Ishikawa (cell line): ENCODE data around the gene FAM81A.

Experiments used
- CEBPB ChIP-seq: IDR thresholded peaks from 2 replicates; pipeline ENCODE4 v1.6.1; 2012
- CREB1 ChIP-seq: IDR thresholded peaks from 2 replicates; pipeline ENCODE4 v1.6.1; 2012; ENCODE audit warnings: low read depth
- EGR1 ChIP-seq: IDR thresholded peaks from 2 replicates; pipeline ENCODE4 v1.6.1; 2012
- EP300 ChIP-seq: IDR thresholded peaks from 2 replicates; pipeline ENCODE4 v1.6.1; 2012; ENCODE audit warnings: borderline replicate concordance
- FOXM1 ChIP-seq: IDR thresholded peaks from 2 replicates; pipeline ENCODE4 v1.6.1; 2012; ENCODE audit warnings: low read depth, borderline replicate concordance
- NFIC ChIP-seq: IDR thresholded peaks from 2 replicates; pipeline ENCODE4 v1.6.1; 2012
- RAD21 ChIP-seq: IDR thresholded peaks from 2 replicates; pipeline ENCODE4 v1.6.1; 2012; ENCODE audit warnings: low read depth
- TAF1 ChIP-seq: IDR thresholded peaks from 2 replicates; pipeline ENCODE4 v1.6.1; 2012; ENCODE audit warnings: low read depth, mild to moderate bottlenecking
- TCF12 ChIP-seq: IDR thresholded peaks from 2 replicates; pipeline ENCODE4 v1.6.1; 2012; ENCODE audit warnings: low read depth
- TEAD4 ChIP-seq: IDR thresholded peaks from 2 replicates; pipeline ENCODE4 v1.6.1; 2012
- YY1 ChIP-seq: IDR thresholded peaks from 2 replicates; pipeline ENCODE4 v1.6.1; 2012; ENCODE audit warnings: low read depth
- ZBTB7A ChIP-seq: IDR thresholded peaks from 2 replicates; pipeline ENCODE4 v1.6.1; 2012; ENCODE audit warnings: low read depth
- TF ChIP-seq, protein P1 (sequence below): IDR thresholded peaks from 2 replicates; pipeline ENCODE4 v1.6.1; 2012; ENCODE audit warnings: low read depth, mild to moderate bottlenecking
- TF ChIP-seq, protein P2 (sequence below): IDR thresholded peaks from 2 replicates; pipeline ENCODE4 v1.6.1; 2012
- TF ChIP-seq, protein P3 (sequence below): IDR thresholded peaks from 2 replicates; pipeline ENCODE4 v1.6.1; 2012

Gene FAM81A

DNA sequence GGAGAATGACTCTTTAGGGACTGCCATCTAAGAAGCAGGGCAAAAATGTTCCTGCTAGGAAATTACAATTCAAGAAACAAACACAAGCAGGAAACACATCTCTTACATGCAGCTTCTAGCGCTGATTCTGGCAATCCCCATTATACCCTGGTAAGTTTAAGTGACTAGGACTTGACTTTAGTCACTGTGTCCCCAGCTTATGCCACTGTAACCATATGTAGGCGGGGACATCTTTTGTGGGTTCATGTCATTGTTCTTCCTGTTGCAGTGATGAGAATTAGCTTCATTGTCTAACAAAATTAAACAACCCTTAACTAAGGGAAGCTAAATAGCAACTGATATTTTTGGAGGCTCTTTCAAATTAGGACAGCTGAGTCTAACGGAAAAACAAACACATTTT, 17.9 kb upstream of the FAM81A start:
- no peak for TF ChIP-seq ZBTB7A
- no peak for TF ChIP-seq EGR1
- no peak for TF ChIP-seq CREB1
- no peak for TF ChIP-seq NFIC
- TF ChIP-seq TCF12: no peak
- TF ChIP-seq, protein P1, sequence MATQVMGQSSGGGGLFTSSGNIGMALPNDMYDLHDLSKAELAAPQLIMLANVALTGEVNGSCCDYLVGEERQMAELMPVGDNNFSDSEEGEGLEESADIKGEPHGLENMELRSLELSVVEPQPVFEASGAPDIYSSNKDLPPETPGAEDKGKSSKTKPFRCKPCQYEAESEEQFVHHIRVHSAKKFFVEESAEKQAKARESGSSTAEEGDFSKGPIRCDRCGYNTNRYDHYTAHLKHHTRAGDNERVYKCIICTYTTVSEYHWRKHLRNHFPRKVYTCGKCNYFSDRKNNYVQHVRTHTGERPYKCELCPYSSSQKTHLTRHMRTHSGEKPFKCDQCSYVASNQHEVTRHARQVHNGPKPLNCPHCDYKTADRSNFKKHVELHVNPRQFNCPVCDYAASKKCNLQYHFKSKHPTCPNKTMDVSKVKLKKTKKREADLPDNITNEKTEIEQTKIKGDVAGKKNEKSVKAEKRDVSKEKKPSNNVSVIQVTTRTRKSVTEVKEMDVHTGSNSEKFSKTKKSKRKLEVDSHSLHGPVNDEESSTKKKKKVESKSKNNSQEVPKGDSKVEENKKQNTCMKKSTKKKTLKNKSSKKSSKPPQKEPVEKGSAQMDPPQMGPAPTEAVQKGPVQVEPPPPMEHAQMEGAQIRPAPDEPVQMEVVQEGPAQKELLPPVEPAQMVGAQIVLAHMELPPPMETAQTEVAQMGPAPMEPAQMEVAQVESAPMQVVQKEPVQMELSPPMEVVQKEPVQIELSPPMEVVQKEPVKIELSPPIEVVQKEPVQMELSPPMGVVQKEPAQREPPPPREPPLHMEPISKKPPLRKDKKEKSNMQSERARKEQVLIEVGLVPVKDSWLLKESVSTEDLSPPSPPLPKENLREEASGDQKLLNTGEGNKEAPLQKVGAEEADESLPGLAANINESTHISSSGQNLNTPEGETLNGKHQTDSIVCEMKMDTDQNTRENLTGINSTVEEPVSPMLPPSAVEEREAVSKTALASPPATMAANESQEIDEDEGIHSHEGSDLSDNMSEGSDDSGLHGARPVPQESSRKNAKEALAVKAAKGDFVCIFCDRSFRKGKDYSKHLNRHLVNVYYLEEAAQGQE: 0 out of 2 replicates have a peak, but pooled peaks have one; percentile 10

DNA sequence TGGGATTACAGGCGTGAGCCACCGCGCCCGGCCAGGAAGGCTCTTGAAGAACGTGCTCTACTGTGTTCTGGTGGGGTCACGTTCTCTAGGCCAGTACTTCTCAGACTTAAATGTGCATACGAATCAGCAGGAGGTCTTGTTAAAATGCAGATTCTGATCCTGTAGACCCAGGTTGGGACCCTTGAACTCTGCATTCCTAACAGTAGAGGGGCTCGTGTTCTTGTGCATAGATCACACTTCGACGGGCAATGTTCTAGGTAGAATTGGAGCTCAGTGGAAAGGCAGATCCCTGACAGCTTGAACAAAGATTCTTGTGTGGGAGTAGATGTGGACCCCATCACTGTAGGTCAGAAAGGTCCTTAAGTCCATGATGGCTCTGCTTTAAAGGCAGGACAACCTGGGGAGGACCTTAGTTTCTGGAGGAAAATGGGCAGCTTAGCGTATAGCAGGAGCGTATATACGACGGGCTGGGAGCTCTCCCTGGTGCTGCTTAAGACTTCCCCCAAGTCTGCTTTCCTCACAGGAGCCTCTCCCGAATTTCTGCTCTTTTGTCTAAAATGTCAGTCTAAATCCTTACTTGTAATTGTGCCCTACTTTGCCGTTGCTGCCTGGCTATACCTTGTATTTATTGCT, 16.9 kb upstream of the FAM81A start:
- TF ChIP-seq YY1 (no peak), EGR1 (no peak), TAF1 (no peak), TCF12 (no peak), NFIC (no peak), CREB1 (no peak), RAD21 (peak; percentile 4; the same call in 1 of the 2 replicates), EP300 (no peak), ZBTB7A (no peak), TEAD4 (peak; percentile 51), CEBPB (no peak), FOXM1 (no peak)
- TF ChIP-seq, protein P2, sequence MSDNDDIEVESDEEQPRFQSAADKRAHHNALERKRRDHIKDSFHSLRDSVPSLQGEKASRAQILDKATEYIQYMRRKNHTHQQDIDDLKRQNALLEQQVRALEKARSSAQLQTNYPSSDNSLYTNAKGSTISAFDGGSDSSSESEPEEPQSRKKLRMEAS: no peak
- TF ChIP-seq, protein P3, sequence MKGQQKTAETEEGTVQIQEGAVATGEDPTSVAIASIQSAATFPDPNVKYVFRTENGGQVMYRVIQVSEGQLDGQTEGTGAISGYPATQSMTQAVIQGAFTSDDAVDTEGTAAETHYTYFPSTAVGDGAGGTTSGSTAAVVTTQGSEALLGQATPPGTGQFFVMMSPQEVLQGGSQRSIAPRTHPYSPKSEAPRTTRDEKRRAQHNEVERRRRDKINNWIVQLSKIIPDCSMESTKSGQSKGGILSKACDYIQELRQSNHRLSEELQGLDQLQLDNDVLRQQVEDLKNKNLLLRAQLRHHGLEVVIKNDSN: no peak
- TF ChIP-seq, protein P1: peak; percentile 92

DNA sequence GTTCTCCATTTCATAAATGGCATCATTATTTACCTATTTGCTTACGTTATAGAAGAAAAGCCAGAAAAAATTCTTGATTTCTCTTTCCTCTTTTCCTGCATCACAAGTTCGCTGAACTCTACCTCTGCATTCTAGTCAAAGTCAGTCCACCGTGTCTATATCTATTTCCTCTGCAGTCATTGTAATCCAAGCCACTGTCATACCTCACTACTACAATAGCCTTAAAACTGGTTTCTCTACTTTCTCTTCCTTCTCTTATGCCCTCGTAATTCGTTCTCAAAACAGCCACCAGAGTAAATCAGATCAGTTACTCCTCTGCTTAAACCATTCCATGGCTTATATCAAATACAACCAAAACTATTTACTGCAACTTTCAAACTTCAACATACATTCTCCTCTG, 13.4 kb upstream of the FAM81A start:
- TF ChIP-seq TAF1 (no peak), EP300 (no peak), EGR1 (no peak), CEBPB (no peak), YY1 (no peak), TCF12 (no peak), FOXM1 (no peak), ZBTB7A (no peak), CREB1 (no peak), RAD21 (no peak), TEAD4 (no peak), NFIC (no peak)
- TF ChIP-seq, protein P1: no peak
- TF ChIP-seq, protein P3: no peak
- TF ChIP-seq, protein P2: no peak

DNA sequence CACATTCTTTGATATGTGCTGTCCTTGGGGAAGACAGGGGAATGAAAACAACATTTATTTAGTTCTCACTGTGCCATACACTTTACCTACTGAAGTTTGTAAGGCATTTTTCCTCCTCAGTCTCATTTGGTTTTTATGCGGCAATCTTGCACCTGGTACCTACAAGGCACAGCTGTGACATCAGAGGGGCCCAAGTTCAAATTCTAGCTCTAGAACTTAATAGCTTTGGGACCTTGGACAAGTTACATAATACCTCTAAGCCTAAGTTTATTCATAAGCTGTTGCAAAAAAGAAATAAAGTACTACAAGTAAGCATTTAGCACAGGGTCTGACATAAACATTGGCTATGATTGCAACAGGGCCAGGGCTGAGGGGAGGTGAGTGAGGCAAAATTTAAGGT, 5.6 kb upstream of the FAM81A start:
- TF ChIP-seq RAD21: no peak

DNA sequence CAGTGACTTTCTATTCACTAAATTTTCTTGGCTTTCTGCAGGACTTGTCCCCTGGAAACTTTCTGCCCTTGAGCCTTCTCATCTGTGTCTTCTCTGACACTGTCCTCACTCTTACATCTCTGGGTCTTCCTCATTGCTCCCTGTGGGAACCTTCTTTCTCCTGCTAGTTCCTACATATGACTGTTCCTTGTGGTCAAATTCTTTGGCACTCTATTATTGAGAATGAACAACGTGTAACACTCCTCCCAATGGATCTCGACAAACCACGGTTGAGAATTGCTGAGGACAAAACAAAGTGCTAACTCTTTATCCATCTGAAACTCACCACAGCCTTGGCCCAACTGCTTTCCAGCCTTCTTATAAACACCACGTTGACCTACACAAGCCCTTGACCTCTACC, 3.5 kb upstream of the FAM81A start:
- TF ChIP-seq ZBTB7A (no peak), NFIC (no peak)
- TF ChIP-seq, protein P3: no peak
